GM23338 (cell line): ENCODE data around the gene SNX32. TPM values are rescaled to one million over a fixed set of nuclear protein-coding genes. Genes with fewer than 3 reads are reported as not detected.

ENCODE experiments used
- ATAC-seq: fragments of 200-7000 bp; cut with Tn5 transposase; 3 replicates; pipeline ENCODE4 v1.9.1; 2020
- DNase-seq: peaks from one replicate; pipeline ENCODE4 v3.0.0-alpha.2; 2015; ENCODE audit warnings: low spot score
- H2AFZ ChIP-seq: fragments of 200-600 bp; sonication (generic); 2 replicates; pipeline ENCODE4 v1.8.0; 2016; ENCODE audit warnings: antibody characterized with exemption, mild to moderate bottlenecking, moderate library complexity
- H3F3A ChIP-seq: fragments of 200-600 bp; sonication (generic); replicated peaks from 2 replicates; pipeline ENCODE4 v1.8.0; 2017; ENCODE audit warnings: antibody characterized with exemption, mixed run types, low read depth
- H3K27ac ChIP-seq: fragments of 200-600 bp; sonication (generic); 2 replicates; pipeline ENCODE4 v1.6.1; 2016; ENCODE audit warnings: low read depth
- H3K27me3 ChIP-seq: fragments of 200-600 bp; sonication (generic); 2 replicates; pipeline ENCODE4 v1.8.0; 2016; ENCODE audit warnings: mild to moderate bottlenecking, mixed run types, moderate library complexity; ENCODE audit not compliant: insufficient read depth
- H3K36me3 ChIP-seq: fragments of 200-600 bp; sonication (generic); 2 replicates; pipeline ENCODE4 v1.8.0; 2016; ENCODE audit warnings: mild to moderate bottlenecking; ENCODE audit not compliant: insufficient read depth
- H3K4me1 ChIP-seq: fragments of 200-600 bp; sonication (generic); 2 replicates; pipeline ENCODE4 v1.8.0; 2016; ENCODE audit warnings: mild to moderate bottlenecking, moderate library complexity; ENCODE audit not compliant: insufficient read depth
- H3K4me2 ChIP-seq: fragments of 200-600 bp; sonication (generic); 2 replicates; pipeline ENCODE4 v1.7.1; 2017; ENCODE audit warnings: mixed run types
- H3K4me3 ChIP-seq: fragments of 200-600 bp; sonication (generic); 2 replicates; pipeline ENCODE4 v1.6.1; 2016; ENCODE audit warnings: mixed run types
- H3K79me2 ChIP-seq: fragments of 200-600 bp; sonication (generic); replicated peaks from 2 replicates; pipeline ENCODE4 v1.8.0; 2017; ENCODE audit warnings: mild to moderate bottlenecking; ENCODE audit not compliant: insufficient read depth
- H3K9me2 ChIP-seq: fragments of 200-600 bp; sonication (generic); 2 replicates; pipeline ENCODE4 v1.8.0; 2017; ENCODE audit not compliant: insufficient read depth
- H4K20me1 ChIP-seq: fragments of 200-600 bp; sonication (generic); replicated peaks from 2 replicates; pipeline ENCODE4 v1.8.0; 2017; ENCODE audit warnings: mild to moderate bottlenecking; ENCODE audit not compliant: insufficient read depth
- H3K27ac Mint-ChIP-seq: 2 replicates; pipeline ENCODE4 v1.8.0; 2020; ENCODE audit warnings: inconsistent platforms, mild to moderate bottlenecking, moderate library complexity, mixed read lengths
- H3K27me3 Mint-ChIP-seq: 3 replicates; pipeline ENCODE4 v1.8.0; 2022; ENCODE audit warnings: low read depth, mild to moderate bottlenecking, moderate library complexity, mixed read lengths, inconsistent platforms; ENCODE audit not compliant: insufficient read depth, poor library complexity
- H3K36me3 Mint-ChIP-seq: 3 replicates; pipeline ENCODE4 v1.8.0; 2021; ENCODE audit warnings: low read depth, mild to moderate bottlenecking, inconsistent platforms, moderate library complexity, mixed read lengths
- H3K4me1 Mint-ChIP-seq: 3 replicates; pipeline ENCODE4 v1.8.0; 2020; ENCODE audit warnings: mild to moderate bottlenecking, inconsistent platforms, mixed read lengths
- H3K4me3 Mint-ChIP-seq: 3 replicates; pipeline ENCODE4 v1.8.0; 2021; ENCODE audit warnings: moderate library complexity, mild to moderate bottlenecking, inconsistent platforms, mixed read lengths
- H3K9me3 Mint-ChIP-seq: 3 replicates; pipeline ENCODE4 v1.8.0; 2020; ENCODE audit warnings: moderate library complexity, mild to moderate bottlenecking, inconsistent platforms, mixed read lengths
- CREB1 ChIP-seq: fragments of 250-450 bp; sonication (Bioruptor Pico); IDR thresholded peaks from 2 replicates; pipeline ENCODE4 v1.5.0; 2020; ENCODE audit warnings: low read depth, mild to moderate bottlenecking, moderate library complexity
- CTCF ChIP-seq, 2 experiments: fragments of 200-600 bp in 1 of 2; sonication (generic) in 1 of 2; conservative IDR thresholded peaks; 2 replicates each; pipeline versions ENCODE4 v1.5.1 to v1.6.1; 2016 to 2017; ENCODE audit warnings: antibody characterized with exemption in 2 of 2, low read depth in 2 of 2, mild to moderate bottlenecking in 2 of 2, moderate library complexity in 1 of 2
- ETS1 ChIP-seq: IDR thresholded peaks from 2 replicates; pipeline ENCODE4 v1.6.1; 2016; ENCODE audit warnings: antibody characterized with exemption
- EZH2 ChIP-seq: fragments of 200-600 bp; sonication (generic); IDR thresholded peaks from one replicate; pipeline ENCODE4 v1.8.0; 2017; ENCODE audit warnings: antibody characterized with exemption, mild to moderate bottlenecking, low read depth; ENCODE audit not compliant: unreplicated experiment
- EZH2phosphoT487 ChIP-seq: fragments of 200-600 bp; sonication (generic); IDR thresholded peaks from one replicate; pipeline ENCODE4 v1.8.1; 2018; ENCODE audit warnings: antibody characterized with exemption; ENCODE audit not compliant: unreplicated experiment
- JUNB ChIP-seq: IDR thresholded peaks from one replicate; pipeline ENCODE4 v1.6.1; 2016; ENCODE audit warnings: antibody characterized with exemption; ENCODE audit not compliant: unreplicated experiment
- NANOG ChIP-seq: IDR thresholded peaks from 2 replicates; pipeline ENCODE4 v1.6.1; 2016; ENCODE audit warnings: antibody characterized with exemption, borderline replicate concordance
- POLR2AphosphoS5 ChIP-seq: IDR thresholded peaks from 2 replicates; pipeline ENCODE4 v1.6.1; 2016; ENCODE audit warnings: antibody characterized with exemption, low read depth
- STAT1 ChIP-seq: IDR thresholded peaks from one replicate; pipeline ENCODE4 v1.6.1; 2016; ENCODE audit warnings: antibody characterized with exemption; ENCODE audit not compliant: unreplicated experiment
- ZNF114 ChIP-seq: fragments of 250-450 bp; sonication (Bioruptor Pico); IDR thresholded peaks from 2 replicates; pipeline ENCODE4 v1.5.0; 2020; ENCODE audit warnings: mild to moderate bottlenecking, moderate library complexity
- ZNF331 ChIP-seq: fragments of 250-450 bp; sonication (Bioruptor Pico); IDR thresholded peaks from 2 replicates; pipeline ENCODE4 v1.5.0; 2020; ENCODE audit warnings: low read depth, mild to moderate bottlenecking, moderate library complexity
- polyA plus RNA-seq: library from polyadenylated mRNA; unstranded; fragments of >200 nt; fragmentation: Nextera tagmentation; extraction: Ambion mirVana; gene quantifications from 2 replicates; pipeline ENCODE4 v1.2.1, GENCODE V29; 2016
- total RNA-seq: library from RNA; depleted of rRNA; stranded (reverse); fragments of >200 nt; shearing (Covaris generic); gene quantifications from 2 replicates; pipeline ENCODE4 v1.2.3, GENCODE V29; 2014
- TF ChIP-seq, protein P1 (sequence below): fragments of 250-450 bp; sonication (Bioruptor Pico); IDR thresholded peaks from 2 replicates; pipeline ENCODE4 v1.5.0; 2020; ENCODE audit warnings: mild to moderate bottlenecking, moderate library complexity
- TF ChIP-seq, protein P2 (sequence below): IDR thresholded peaks from one replicate; pipeline ENCODE4 v1.6.1; 2018; ENCODE audit warnings: antibody characterized with exemption; ENCODE audit not compliant: unreplicated experiment

The SNX32 gene
- total and polyA plus RNA-seq, 2 experiments from 2014 or later = 0.49 to 1.2 TPM

GRCh38 chr11:65842144-65842543 is 8.4 kb downstream of the SNX32 start:
- H3K27me3 Mint-ChIP-seq = peaks cover 3% of the 10 kb centered on the region
- no peak for TF ChIP-seq ETS1
- no peak for TF ChIP-seq EZH2phosphoT487
- no peak for TF ChIP-seq EZH2
- TF ChIP-seq JUNB = no peak
- no peak for TF ChIP-seq CTCF (conservative IDR thresholded peaks at IDR 0.05; ENCODE audit: low read depth in 2 of 2)
- no peak for TF ChIP-seq ZNF114
- TF ChIP-seq STAT1 = no peak
- no peak for TF ChIP-seq ZNF331 (CRISPR knock-in tag)
- TF ChIP-seq NANOG = no peak
- TF ChIP-seq, protein P1, sequence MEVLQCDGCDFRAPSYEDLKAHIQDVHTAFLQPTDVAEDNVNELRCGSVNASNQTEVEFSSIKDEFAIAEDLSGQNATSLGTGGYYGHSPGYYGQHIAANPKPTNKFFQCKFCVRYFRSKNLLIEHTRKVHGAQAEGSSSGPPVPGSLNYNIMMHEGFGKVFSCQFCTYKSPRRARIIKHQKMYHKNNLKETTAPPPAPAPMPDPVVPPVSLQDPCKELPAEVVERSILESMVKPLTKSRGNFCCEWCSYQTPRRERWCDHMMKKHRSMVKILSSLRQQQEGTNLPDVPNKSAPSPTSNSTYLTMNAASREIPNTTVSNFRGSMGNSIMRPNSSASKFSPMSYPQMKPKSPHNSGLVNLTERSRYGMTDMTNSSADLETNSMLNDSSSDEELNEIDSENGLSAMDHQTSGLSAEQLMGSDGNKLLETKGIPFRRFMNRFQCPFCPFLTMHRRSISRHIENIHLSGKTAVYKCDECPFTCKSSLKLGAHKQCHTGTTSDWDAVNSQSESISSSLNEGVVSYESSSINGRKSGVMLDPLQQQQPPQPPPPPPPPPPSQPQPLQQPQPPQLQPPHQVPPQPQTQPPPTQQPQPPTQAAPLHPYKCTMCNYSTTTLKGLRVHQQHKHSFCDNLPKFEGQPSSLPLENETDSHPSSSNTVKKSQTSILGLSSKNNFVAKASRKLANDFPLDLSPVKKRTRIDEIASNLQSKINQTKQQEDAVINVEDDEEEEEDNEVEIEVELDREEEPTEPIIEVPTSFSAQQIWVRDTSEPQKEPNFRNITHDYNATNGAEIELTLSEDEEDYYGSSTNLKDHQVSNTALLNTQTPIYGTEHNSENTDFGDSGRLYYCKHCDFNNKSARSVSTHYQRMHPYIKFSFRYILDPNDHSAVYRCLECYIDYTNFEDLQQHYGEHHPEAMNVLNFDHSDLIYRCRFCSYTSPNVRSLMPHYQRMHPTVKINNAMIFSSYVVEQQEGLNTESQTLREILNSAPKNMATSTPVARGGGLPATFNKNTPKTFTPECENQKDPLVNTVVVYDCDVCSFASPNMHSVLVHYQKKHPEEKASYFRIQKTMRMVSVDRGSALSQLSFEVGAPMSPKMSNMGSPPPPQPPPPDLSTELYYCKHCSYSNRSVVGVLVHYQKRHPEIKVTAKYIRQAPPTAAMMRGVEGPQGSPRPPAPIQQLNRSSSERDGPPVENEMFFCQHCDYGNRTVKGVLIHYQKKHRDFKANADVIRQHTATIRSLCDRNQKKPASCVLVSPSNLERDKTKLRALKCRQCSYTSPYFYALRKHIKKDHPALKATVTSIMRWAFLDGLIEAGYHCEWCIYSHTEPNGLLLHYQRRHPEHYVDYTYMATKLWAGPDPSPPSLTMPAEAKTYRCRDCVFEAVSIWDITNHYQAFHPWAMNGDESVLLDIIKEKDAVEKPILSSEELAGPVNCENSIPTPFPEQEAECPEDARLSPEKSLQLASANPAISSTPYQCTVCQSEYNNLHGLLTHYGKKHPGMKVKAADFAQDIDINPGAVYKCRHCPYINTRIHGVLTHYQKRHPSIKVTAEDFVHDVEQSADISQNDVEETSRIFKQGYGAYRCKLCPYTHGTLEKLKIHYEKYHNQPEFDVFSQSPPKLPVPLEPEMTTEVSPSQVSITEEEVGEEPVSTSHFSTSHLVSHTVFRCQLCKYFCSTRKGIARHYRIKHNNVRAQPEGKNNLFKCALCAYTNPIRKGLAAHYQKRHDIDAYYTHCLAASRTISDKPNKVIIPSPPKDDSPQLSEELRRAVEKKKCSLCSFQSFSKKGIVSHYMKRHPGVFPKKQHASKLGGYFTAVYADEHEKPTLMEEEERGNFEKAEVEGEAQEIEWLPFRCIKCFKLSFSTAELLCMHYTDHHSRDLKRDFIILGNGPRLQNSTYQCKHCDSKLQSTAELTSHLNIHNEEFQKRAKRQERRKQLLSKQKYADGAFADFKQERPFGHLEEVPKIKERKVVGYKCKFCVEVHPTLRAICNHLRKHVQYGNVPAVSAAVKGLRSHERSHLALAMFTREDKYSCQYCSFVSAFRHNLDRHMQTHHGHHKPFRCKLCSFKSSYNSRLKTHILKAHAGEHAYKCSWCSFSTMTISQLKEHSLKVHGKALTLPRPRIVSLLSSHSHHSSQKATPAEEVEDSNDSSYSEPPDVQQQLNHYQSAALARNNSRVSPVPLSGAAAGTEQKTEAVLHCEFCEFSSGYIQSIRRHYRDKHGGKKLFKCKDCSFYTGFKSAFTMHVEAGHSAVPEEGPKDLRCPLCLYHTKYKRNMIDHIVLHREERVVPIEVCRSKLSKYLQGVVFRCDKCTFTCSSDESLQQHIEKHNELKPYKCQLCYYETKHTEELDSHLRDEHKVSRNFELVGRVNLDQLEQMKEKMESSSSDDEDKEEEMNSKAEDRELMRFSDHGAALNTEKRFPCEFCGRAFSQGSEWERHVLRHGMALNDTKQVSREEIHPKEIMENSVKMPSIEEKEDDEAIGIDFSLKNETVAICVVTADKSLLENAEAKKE = no peak
- TF ChIP-seq, protein P2, sequence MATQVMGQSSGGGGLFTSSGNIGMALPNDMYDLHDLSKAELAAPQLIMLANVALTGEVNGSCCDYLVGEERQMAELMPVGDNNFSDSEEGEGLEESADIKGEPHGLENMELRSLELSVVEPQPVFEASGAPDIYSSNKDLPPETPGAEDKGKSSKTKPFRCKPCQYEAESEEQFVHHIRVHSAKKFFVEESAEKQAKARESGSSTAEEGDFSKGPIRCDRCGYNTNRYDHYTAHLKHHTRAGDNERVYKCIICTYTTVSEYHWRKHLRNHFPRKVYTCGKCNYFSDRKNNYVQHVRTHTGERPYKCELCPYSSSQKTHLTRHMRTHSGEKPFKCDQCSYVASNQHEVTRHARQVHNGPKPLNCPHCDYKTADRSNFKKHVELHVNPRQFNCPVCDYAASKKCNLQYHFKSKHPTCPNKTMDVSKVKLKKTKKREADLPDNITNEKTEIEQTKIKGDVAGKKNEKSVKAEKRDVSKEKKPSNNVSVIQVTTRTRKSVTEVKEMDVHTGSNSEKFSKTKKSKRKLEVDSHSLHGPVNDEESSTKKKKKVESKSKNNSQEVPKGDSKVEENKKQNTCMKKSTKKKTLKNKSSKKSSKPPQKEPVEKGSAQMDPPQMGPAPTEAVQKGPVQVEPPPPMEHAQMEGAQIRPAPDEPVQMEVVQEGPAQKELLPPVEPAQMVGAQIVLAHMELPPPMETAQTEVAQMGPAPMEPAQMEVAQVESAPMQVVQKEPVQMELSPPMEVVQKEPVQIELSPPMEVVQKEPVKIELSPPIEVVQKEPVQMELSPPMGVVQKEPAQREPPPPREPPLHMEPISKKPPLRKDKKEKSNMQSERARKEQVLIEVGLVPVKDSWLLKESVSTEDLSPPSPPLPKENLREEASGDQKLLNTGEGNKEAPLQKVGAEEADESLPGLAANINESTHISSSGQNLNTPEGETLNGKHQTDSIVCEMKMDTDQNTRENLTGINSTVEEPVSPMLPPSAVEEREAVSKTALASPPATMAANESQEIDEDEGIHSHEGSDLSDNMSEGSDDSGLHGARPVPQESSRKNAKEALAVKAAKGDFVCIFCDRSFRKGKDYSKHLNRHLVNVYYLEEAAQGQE = no peak
- no peak for TF ChIP-seq CREB1 (CRISPR knock-in tag)
- TF ChIP-seq POLR2AphosphoS5 = no peak
- H3K4me3 Mint-ChIP-seq = no peak overlapping the region
- Histone ChIP-seq H3F3A (no peaks in the 10 kb centered on the region; the same call in 1 of the 2 replicates), H3K36me3 (no peaks in the 10 kb centered on the region), H3K4me3 (no peak overlapping the region), H3K27me3 (no peaks in the 10 kb centered on the region), H2AFZ (no peak overlapping the region), H3K4me1 (no peaks in the 10 kb centered on the region), H3K79me2 (no peaks in the 10 kb centered on the region), H3K27ac (no peak overlapping the region), H3K9me2 (no peaks in the 10 kb centered on the region), H4K20me1 (no peaks in the 10 kb centered on the region; the same call in 1 of the 2 replicates), H3K4me2 (no peak overlapping the region)
- H3K4me1 Mint-ChIP-seq = no peaks in the 10 kb centered on the region
- no peak overlapping the region for H3K27ac Mint-ChIP-seq
- H3K36me3 Mint-ChIP-seq = no peaks in the 10 kb centered on the region
- DNase-seq (no peak), ATAC-seq (no peak)
- no peaks in the 10 kb centered on the region for H3K9me3 Mint-ChIP-seq
